Measurements from ENCODE around the gene AXIN2.

DNA sequence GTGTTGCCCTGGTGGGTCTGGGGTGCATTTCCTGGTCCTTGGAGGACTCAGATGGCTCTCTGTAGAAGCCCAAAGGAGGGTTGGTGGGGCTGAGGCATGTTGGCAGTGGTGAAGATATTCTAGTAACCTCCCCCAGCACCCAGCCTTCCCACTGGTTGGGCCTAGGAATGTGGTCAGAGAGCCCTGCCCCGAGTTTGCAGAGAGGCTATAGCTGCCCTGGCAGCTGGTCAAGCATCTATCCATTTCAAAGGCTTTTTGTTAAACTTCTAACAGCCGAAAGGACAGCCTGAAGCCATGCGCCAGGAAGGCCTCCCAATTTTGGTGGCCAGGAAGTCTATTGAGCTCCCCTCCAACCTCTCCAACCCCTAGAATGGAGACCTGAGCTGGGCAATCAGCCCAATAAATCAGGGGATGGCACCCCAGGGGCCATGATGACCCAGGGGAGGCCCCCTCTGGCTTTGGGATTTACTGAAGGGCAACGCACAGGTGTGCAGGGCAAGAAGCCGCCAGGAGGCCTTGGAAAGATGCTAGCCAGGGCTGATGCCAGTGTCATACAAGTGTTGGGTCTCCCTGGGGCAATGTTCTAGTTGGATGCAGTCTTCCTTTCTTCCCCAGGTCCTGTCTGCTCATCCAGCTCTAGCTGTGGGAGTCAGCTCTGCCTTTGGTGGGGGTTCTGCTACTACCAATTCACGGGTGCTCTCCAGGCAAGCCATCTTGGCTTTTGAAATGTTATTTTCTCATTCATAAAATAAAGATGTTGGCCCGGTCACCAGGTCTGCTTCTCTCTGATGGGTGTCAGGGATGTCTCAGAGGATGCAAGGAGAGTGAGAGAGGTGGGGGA lies 30.9 kb upstream of the AXIN2 start:
- TF ChIP-seq GABPA (IDR thresholded peaks at IDR 0.05; ENCODE audit: low read depth) (no peak), POLR2AphosphoS5 (IDR thresholded peaks at IDR 0.05; ENCODE audit: low read depth) (no peak)
- TF ChIP-seq, protein P1, sequence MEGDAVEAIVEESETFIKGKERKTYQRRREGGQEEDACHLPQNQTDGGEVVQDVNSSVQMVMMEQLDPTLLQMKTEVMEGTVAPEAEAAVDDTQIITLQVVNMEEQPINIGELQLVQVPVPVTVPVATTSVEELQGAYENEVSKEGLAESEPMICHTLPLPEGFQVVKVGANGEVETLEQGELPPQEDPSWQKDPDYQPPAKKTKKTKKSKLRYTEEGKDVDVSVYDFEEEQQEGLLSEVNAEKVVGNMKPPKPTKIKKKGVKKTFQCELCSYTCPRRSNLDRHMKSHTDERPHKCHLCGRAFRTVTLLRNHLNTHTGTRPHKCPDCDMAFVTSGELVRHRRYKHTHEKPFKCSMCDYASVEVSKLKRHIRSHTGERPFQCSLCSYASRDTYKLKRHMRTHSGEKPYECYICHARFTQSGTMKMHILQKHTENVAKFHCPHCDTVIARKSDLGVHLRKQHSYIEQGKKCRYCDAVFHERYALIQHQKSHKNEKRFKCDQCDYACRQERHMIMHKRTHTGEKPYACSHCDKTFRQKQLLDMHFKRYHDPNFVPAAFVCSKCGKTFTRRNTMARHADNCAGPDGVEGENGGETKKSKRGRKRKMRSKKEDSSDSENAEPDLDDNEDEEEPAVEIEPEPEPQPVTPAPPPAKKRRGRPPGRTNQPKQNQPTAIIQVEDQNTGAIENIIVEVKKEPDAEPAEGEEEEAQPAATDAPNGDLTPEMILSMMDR (IDR thresholded peaks at IDR 0.05; ENCODE audit: insufficient read depth, low read length): no peak
